Chondrocyte (in vitro differentiated cells): ENCODE results near the gene DUS2. TPM values are rescaled to one million over a fixed set of nuclear protein-coding genes. Genes with fewer than 3 reads are reported as not detected.
"Not testable (repeated sequence)": the region's sequence is repeated elsewhere in the genome, so short reads cannot be mapped to it uniquely, and the experiment has no call there.

Experiments
- DNase-seq: peaks from one replicate; pipeline ENCODE4 v3.0.0; 2021; ENCODE audit warnings: mixed read lengths, low spot score
- H3K27ac Mint-ChIP-seq: one replicate; pipeline ENCODE4 v1.8.0; 2021; ENCODE audit warnings: mild to moderate bottlenecking, moderate library complexity, mixed read lengths; ENCODE audit not compliant: unreplicated experiment
- H3K27me3 Mint-ChIP-seq: 2 replicates; pipeline ENCODE4 v1.8.0; 2021; ENCODE audit warnings: low read depth, mixed read lengths
- H3K36me3 Mint-ChIP-seq: 2 replicates; pipeline ENCODE4 v1.8.0; 2021; ENCODE audit warnings: low read depth, mixed read lengths
- H3K4me1 Mint-ChIP-seq: 2 replicates; pipeline ENCODE4 v1.8.0; 2021; ENCODE audit warnings: low read depth, mild to moderate bottlenecking, mixed read lengths
- H3K4me3 Mint-ChIP-seq: one replicate; pipeline ENCODE4 v1.8.0; 2021; ENCODE audit warnings: mild to moderate bottlenecking, moderate library complexity, mixed read lengths; ENCODE audit not compliant: unreplicated experiment
- H3K9me3 Mint-ChIP-seq: 2 replicates; pipeline ENCODE4 v1.8.0; 2021; ENCODE audit warnings: low read depth, mixed read lengths
- total RNA-seq: library from RNA; stranded (reverse); gene quantifications from 3 replicates; pipeline ENCODE4 v1.2.1, GENCODE V29; 2021
- TF ChIP-seq, protein P1 (sequence below): fragments of 200-600 bp; sonication (generic); IDR thresholded peaks from 2 replicates; pipeline ENCODE4 v1.5.0; 2021; ENCODE audit warnings: antibody characterized with exemption, mild to moderate bottlenecking, moderate library complexity

DUS2 gene
- total RNA-seq, 1 donor from 2014 or later, result 12.2 TPM

DNA sequence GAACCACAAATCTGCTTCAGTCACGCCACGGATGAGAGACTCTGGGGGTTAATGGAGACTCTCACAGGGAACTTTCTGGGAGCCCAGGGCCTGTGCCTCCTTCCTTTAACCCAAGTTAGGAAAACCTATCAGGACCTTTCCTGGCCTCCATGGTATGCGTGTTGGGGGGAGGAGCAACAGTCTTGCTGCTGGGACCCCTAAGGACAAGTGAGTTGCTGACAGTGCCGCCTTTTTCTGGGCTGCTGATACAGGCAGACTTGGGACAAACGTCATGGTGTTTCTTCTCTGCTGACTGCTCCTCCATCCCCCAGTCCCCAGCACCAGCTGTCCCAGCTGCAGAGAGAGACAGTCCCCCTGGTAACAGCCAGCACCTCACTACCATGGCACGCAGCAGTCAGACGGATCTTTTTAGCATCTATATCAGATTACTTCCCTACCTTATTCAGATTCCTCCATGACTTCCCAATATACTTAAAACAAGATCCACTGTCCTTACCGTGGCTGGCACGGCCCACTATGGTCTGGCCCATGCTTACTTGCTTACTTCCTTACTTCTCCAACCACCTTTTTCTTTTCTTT is 13.8 kb upstream of the DUS2 start:
- Mint-ChIP-seq H3K4me1 (no peaks in the 10 kb centered on the region), H3K27ac (no peak overlapping the region), H3K27me3 (peaks cover 3% of the 10 kb centered on the region), H3K4me3 (no peak overlapping the region), H3K9me3 (no peaks in the 10 kb centered on the region), H3K36me3 (no peaks in the 10 kb centered on the region)
- DNase-seq, result no peak
- TF ChIP-seq, protein P1, sequence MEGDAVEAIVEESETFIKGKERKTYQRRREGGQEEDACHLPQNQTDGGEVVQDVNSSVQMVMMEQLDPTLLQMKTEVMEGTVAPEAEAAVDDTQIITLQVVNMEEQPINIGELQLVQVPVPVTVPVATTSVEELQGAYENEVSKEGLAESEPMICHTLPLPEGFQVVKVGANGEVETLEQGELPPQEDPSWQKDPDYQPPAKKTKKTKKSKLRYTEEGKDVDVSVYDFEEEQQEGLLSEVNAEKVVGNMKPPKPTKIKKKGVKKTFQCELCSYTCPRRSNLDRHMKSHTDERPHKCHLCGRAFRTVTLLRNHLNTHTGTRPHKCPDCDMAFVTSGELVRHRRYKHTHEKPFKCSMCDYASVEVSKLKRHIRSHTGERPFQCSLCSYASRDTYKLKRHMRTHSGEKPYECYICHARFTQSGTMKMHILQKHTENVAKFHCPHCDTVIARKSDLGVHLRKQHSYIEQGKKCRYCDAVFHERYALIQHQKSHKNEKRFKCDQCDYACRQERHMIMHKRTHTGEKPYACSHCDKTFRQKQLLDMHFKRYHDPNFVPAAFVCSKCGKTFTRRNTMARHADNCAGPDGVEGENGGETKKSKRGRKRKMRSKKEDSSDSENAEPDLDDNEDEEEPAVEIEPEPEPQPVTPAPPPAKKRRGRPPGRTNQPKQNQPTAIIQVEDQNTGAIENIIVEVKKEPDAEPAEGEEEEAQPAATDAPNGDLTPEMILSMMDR, result no peak

DNA sequence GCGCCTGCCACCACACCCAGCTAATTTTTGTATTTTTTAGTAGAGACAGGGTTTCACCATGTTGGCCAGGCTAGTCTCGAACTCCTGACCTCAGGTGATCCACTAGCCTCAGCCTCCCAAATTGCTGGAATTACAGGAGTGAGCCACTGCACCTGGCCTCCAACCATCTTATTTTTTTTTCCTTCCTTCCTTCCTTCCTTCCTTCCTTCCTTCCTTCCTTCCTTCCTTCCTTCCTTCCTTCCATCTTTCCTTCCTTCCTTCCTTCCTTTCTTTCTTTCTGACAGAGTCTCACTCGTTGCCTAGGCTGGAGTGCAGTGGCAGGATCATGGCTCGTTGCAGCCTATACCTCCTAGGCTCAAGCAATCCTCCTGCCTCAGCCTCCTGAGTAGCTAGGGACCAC is 13.2 kb upstream of the DUS2 start:
- not testable (repeated sequence) for H3K27ac Mint-ChIP-seq, H3K9me3 Mint-ChIP-seq, H3K27me3 Mint-ChIP-seq, H3K4me3 Mint-ChIP-seq, H3K36me3 Mint-ChIP-seq, H3K4me1 Mint-ChIP-seq, DNase-seq

DNA sequence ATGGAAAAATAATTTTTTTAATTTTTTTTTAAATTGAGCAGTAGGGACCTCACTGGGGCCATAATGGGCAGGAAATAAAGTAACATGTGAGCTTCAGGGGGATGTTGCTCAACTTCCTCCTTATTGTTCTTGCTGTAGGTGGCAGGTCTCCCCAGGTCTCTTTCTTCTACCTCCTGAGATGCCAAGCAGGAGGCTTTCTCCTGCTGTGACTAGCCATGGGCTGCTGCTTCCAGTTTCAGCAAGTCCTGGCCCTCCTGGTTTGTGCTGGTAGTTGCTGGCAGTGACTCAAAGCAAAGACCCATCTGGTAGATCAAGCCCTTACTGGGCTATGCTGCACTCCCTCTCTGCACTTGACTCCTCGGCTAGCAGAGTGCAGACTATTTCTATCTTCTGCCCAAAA is 9.6 kb upstream of the DUS2 start:
- Mint-ChIP-seq H3K27ac (no peak overlapping the region), H3K36me3 (no peaks in the 10 kb centered on the region), H3K4me1 (no peaks in the 10 kb centered on the region), H3K4me3 (no peak overlapping the region), H3K9me3 (no peaks in the 10 kb centered on the region), H3K27me3 (peaks cover 5% of the 10 kb centered on the region)
- TF ChIP-seq, protein P1, result no peak
- no peak for DNase-seq

DNA sequence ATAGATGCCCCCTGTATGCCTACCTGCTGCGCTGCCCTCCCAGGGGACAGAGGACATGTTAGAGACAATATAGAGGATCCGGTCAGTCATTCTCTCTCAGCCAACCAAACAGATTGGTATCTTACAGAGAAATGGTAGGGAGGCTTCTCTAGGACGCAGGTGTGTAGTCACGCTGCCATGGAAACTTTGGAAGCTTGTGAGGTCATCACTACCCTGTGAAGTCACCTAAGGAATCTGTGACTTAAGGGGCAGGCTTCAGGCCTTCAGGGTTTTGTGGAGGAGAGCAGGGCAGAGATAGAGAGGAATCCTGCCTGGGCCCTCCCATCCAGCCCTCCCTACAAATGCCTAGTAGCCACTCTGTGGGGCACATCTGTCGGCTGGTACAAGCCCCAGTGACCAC is 7.4 kb upstream of the DUS2 start, which contains the start of gene DPEP2NB:
DPEP2NB (minus strand) TSS at position 231 of the 400 bp plus-strand sequence; CDS start at position 90, 141 bp downstream.
- no peaks in the 10 kb centered on the region for H3K9me3 Mint-ChIP-seq
- TF ChIP-seq, protein P1, result no peak
- no peaks in the 10 kb centered on the region for H3K4me1 Mint-ChIP-seq
- no peak for DNase-seq
- peaks cover 2% of the 10 kb centered on the region for H3K27me3 Mint-ChIP-seq
- no peaks in the 10 kb centered on the region for H3K36me3 Mint-ChIP-seq
- H3K27ac Mint-ChIP-seq, result no peak within 1 kb of the TSS
- no peak within 1 kb of the TSS for H3K4me3 Mint-ChIP-seq

DNA sequence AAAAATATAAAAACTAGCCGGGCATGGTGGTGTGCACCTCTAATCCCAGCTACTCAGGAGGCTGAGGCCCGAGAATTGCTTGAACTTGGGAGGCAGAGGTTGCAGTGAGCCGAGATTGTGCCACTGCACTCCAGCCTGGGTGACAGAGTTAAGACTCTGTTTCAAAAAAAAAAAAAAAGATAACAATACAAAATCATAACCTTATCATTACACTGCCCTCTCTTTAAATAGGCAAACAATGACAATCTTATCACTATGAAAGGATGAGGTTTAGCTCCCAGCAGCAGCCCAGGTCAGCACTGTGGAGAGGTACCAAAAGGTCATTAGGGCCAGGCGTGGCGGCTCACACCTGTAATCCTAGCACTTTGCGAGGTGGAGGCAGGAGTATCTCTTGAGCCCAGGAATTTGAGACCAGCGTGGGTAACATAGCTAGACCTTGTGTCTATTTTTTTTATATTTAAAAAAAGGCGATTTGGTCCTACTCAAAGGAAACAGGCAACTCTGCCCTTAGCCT is 3.9 kb upstream of the DUS2 start:
- Mint-ChIP-seq H3K4me3 (no peak overlapping the region), H3K36me3 (peaks cover 2% of the 10 kb centered on the region), H3K4me1 (peaks cover 22% of the 10 kb centered on the region), H3K9me3 (no peaks in the 10 kb centered on the region), H3K27ac (no peak overlapping the region), H3K27me3 (peaks cover 2% of the 10 kb centered on the region)
- TF ChIP-seq, protein P1, result no peak
- no peak for DNase-seq

DNA sequence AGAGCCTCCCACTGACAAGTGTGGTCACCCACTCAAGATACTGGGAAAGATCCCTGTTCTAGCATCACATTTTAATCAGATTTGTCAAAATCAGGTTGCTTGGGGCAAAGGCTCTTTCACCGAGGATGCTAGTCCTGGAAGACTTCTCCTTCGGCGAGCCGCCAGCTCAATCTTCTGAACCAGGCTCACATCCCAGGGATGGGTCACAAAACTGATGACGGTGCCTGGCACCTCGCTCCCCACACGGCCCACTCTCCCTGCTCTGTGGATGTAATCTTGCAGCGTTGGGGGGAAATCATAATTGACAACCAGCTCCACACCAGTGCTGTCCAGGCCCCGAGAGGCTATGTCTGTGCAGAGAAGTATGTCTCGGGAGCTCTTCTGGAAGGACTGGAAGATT is 1.6 kb upstream of the DUS2 start:
- Mint-ChIP-seq H3K27me3 (no peaks in the 10 kb centered on the region), H3K4me1 (peaks cover 25% of the 10 kb centered on the region), H3K36me3 (peaks cover 2% of the 10 kb centered on the region), H3K9me3 (no peaks in the 10 kb centered on the region), H3K4me3 (peak overlapping the region; percentile 40), H3K27ac (no peak overlapping the region)
- DNase-seq, result no peak
- TF ChIP-seq, protein P1, result no peak
